ENCODE results near the gene NOL4L.

NOL4L gene

GRCh38 chr20:32484225-32484957 lies 100.7 kb downstream of the NOL4L start:
- Mint-ChIP-seq H3K27me3 (no peaks in the 10 kb centered on the region), H3K27ac (no peak overlapping the region), H3K36me3 (peaks cover 9% of the 10 kb centered on the region), H3K9me3 (peaks cover 6% of the 10 kb centered on the region), H3K4me3 (peak overlapping the region; percentile 78), H3K4me1 (peaks cover 20% of the 10 kb centered on the region)
- ATAC-seq = peak; percentile 21

DNA sequence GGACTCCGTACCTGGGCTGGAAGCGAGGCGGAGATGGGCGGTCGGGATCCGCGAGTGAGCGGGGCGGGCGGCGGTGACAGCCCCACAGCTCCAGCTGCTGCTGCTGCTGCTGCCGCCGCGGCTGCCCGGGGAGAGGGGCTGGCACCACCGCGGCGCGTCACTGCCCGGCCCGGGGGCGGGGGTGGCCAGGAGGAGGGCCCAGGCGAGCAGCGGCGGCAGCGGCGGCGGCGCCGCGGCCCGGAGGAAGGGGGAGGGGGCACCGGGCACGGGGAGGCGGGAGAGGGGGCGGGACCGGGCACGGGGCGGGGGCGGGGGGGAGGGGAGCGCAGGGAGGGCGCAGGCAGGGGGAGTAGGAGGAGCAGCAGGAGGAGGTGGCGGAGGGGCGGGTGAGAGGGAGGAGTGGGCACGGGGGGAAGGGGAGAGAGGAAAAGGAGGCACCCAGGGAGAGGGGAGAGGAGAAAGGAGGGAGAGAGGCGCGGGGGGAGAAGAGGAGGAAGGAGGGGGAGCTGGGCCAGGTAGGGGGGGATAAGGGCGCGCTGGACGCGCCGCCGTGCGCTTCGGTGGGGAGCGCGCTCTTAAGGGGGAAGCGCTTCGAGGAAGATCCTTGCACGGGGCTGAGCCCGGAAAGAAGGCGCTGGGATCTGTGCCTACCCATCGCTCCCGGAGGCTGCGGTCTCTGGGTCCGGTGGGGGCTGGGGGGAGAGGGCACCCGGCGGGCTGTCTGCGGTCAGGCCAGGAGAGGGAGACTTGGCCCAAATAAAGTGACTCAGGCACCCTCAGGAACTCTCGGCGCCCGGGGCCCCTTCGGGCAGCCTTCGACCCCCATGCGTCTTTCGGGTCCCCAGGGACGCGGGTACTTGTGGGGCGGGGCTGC lies 101.5 kb downstream of the NOL4L start:
- Mint-ChIP-seq H3K9me3 (peaks cover 3% of the 10 kb centered on the region), H3K4me1 (peaks cover 21% of the 10 kb centered on the region), H3K36me3 (peaks cover 5% of the 10 kb centered on the region), H3K27ac (no peak overlapping the region), H3K27me3 (no peaks in the 10 kb centered on the region), H3K4me3 (peak overlapping the region; percentile 81)
- peak; percentile 55 for ATAC-seq

GRCh38 chr20:32482442-32483261 lies 102.5 kb downstream of the NOL4L start:
- no peaks in the 10 kb centered on the region for H3K9me3 Mint-ChIP-seq
- peak overlapping the region; percentile 77 for H3K4me3 Mint-ChIP-seq
- H3K27me3 Mint-ChIP-seq = no peaks in the 10 kb centered on the region
- no peaks in the 10 kb centered on the region for H3K36me3 Mint-ChIP-seq
- peak; percentile 58 for ATAC-seq
- H3K27ac Mint-ChIP-seq = no peak overlapping the region
- peaks cover 21% of the 10 kb centered on the region for H3K4me1 Mint-ChIP-seq

DNA sequence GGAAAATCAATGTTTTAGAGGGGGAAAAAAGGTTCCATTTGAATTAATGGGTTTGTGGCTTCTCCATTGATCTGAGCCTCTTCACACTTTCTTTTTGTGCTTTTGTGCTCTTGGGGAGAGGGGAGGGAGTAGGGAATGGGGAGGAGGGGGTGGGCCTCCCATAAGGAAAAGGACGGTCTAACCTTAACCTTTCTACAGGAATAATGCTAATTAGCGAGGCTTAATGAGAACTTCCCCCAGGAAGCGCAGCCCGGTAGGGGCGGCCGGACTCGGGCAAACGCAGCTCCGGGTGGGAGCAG lies 103.0 kb downstream of the NOL4L start:
- peaks cover 23% of the 10 kb centered on the region for H3K4me1 Mint-ChIP-seq
- no peaks in the 10 kb centered on the region for H3K27me3 Mint-ChIP-seq
- no peak overlapping the region for H3K27ac Mint-ChIP-seq
- no peak for ATAC-seq
- H3K9me3 Mint-ChIP-seq = no peaks in the 10 kb centered on the region
- no peaks in the 10 kb centered on the region for H3K36me3 Mint-ChIP-seq
- H3K4me3 Mint-ChIP-seq = no peak overlapping the region

DNA sequence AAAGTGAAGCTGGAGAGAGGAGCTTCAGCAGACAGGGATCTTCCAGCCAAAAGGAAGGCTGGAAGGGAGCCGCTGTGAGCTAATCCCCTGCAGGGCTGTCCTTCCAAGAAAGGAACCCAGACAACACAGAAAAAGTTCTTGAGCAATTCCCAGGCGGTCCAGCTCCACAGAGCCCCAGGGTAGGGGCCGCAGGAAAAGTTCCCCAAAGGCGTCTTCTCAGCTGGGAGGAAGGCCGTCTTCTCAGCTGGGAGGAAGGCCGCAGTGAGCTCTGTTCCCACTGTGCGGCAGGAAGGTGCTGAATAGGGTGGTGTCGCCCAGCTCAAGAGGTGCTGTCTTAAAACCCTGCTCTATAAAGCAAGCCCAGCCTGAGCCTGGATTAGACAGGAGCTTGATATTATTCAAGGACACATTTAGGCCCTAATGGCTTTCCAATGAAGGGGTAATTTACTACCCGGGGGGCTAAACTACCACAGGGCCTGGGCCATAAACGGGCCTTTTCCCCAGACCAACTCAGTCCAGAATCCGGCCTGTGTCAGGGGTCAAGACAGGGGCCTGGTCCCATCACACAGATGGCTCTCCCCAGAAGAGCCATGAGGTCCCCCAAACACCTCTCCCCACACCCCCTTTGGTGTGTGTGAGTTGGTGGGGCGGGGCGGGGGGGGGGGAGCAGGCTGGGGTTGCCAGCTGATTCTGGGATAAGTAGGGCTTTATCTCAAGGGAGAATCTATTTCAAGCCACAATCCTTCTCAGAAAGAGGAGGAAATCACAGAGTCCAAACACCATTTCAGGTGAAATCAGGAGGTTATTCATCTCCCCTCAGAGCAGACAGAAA lies 103.6 kb downstream of the NOL4L start:
- no peaks in the 10 kb centered on the region for H3K27me3 Mint-ChIP-seq
- ATAC-seq = no peak
- H3K9me3 Mint-ChIP-seq = no peaks in the 10 kb centered on the region
- no peak overlapping the region for H3K4me3 Mint-ChIP-seq
- H3K4me1 Mint-ChIP-seq = peaks cover 29% of the 10 kb centered on the region
- H3K27ac Mint-ChIP-seq = no peak overlapping the region
- H3K36me3 Mint-ChIP-seq = no peaks in the 10 kb centered on the region

DNA sequence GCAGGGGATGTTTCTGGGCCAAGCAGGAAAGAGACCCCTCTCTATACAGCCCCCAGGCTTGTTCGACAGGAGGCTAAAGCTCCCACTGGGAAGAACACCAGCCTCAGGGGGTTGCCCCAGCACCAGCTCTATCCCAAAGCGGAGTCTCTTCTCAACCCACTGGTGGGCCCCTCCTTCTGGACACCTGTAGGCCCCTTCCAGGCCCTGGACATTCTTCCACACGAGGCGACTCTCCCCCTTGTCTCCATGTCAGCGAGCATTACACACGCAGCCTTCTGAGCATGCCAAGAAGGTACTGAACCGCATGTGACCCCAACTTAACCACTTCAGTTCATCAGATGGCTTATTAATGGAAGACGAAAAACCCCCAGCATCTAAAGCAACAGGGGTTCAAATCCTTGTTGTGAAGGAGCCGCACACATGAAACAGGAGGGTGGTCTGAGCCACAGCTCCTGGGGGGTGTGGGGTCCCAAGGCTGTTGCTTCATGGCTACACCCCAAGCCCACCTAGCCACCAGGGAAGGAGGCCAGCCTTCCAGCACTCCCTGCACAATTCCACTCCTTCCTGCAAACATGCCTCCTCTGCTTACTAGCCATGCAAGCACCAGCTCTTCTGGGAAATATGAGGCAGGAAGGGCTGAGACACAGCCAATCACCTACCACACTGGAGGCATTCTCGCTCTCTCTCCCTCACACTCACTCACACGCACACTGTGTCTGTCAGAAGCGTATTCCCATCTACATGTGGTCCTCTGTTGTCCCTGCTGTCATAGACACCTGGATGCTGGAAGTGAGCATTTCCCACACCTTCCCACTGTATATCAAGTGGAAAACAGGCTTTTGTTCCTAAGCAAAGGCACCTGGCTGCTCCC lies 104.5 kb downstream of the NOL4L start:
- ATAC-seq = no peak
- Mint-ChIP-seq H3K4me3 (no peak overlapping the region), H3K27me3 (no peaks in the 10 kb centered on the region), H3K9me3 (no peaks in the 10 kb centered on the region), H3K27ac (no peak overlapping the region), H3K4me1 (peaks cover 38% of the 10 kb centered on the region), H3K36me3 (no peaks in the 10 kb centered on the region)

DNA sequence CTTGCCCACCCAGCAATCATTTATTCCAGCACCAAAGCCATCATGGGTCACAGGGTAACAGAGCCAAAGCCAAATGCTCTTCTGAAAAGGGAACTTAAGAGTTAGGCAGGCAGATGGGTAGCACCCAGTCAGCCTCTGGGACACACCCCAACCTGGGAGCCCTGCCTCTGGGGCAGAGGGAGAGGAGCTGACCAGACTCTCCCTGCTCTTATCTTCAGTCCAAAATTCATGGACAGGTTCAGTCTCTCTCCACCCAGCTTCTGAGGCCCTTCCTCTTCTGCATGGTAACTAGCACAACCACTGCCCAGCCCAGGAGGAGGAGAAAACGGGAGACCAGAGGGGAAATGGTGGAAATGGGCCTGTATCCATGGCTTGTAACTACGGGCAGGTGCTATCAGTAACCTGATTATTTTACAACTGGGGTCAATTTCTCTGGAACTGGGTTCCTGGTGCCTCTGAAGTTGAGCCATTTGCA lies 105.4 kb downstream of the NOL4L start:
- H3K4me3 Mint-ChIP-seq = no peak overlapping the region

DNA sequence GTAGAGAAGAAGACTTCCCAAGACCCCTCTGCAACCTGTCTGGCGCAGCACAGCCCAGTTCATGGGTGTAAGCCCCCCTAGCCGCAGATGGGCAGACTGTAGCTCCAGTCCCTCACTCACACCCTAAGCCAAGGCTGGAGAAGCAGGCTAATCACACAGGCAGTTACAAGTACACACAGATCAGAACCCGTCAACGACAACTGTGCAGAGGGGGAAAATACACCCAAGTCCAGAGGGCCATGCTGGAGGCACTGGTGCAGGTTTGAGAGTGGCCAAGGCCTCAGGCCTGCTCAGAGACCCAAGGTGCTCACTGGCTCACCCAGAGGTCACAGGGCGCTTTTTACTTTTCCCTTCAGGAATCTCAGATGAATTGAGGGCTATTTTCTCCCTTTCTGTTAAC lies 106.1 kb downstream of the NOL4L start:
- Mint-ChIP-seq H3K4me1 (peaks cover 34% of the 10 kb centered on the region), H3K4me3 (no peak overlapping the region), H3K27ac (no peak overlapping the region), H3K27me3 (no peaks in the 10 kb centered on the region), H3K36me3 (no peaks in the 10 kb centered on the region), H3K9me3 (no peaks in the 10 kb centered on the region)
- ATAC-seq = no peak

More for the DNA sequence above, 105.4 kb downstream of the NOL4L start:
- no peaks in the 10 kb centered on the region for H3K27me3 Mint-ChIP-seq
- no peaks in the 10 kb centered on the region for H3K9me3 Mint-ChIP-seq
- no peak overlapping the region for H3K27ac Mint-ChIP-seq
- H3K4me1 Mint-ChIP-seq = peaks cover 37% of the 10 kb centered on the region
- ATAC-seq = no peak
- no peaks in the 10 kb centered on the region for H3K36me3 Mint-ChIP-seq

- peaks cover 34% of the 10 kb centered on the region for H3K4me1 Mint-ChIP-seq
- H3K27ac Mint-ChIP-seq = no peak overlapping the region
- H3K9me3 Mint-ChIP-seq = no peaks in the 10 kb centered on the region
- H3K27me3 Mint-ChIP-seq = no peaks in the 10 kb centered on the region
- H3K36me3 Mint-ChIP-seq = no peaks in the 10 kb centered on the region
- H3K4me3 Mint-ChIP-seq = no peak overlapping the region
- ATAC-seq = no peak
Measured at GRCh38 chr20:32478576-32478975, 106.6 kb downstream of the NOL4L start.

- Mint-ChIP-seq H3K9me3 (no peaks in the 10 kb centered on the region), H3K36me3 (no peaks in the 10 kb centered on the region), H3K4me1 (peaks cover 34% of the 10 kb centered on the region), H3K27ac (no peak overlapping the region), H3K27me3 (no peaks in the 10 kb centered on the region), H3K4me3 (no peak overlapping the region)
- no peak for ATAC-seq
Measured at GRCh38 chr20:32477594-32478512, 107.3 kb downstream of the NOL4L start.

GRCh38 chr20:32476684-32477593 lies 108.2 kb downstream of the NOL4L start:
- H3K9me3 Mint-ChIP-seq = no peaks in the 10 kb centered on the region
- no peaks in the 10 kb centered on the region for H3K27me3 Mint-ChIP-seq
- peak overlapping the region; percentile 69 for H3K27ac Mint-ChIP-seq
- H3K4me1 Mint-ChIP-seq = peaks cover 34% of the 10 kb centered on the region
- no peak for ATAC-seq
- no peak overlapping the region for H3K4me3 Mint-ChIP-seq
- H3K36me3 Mint-ChIP-seq = no peaks in the 10 kb centered on the region

Data from stimulated activated memory B cell treated with anti-CD40 and anti-IgM and Interleukin-4, amounts not matched to agents 10 μg/mL and 1 μg/mL and 100 μg/mL, for 72 hours (primary cell).